ENCODE measurements around the gene TRIML1.
"Not testable (repeated sequence)": the region's sequence is repeated elsewhere in the genome, so short reads cannot be mapped to it uniquely, and the experiment has no call there.

The TRIML1 gene

DNA sequence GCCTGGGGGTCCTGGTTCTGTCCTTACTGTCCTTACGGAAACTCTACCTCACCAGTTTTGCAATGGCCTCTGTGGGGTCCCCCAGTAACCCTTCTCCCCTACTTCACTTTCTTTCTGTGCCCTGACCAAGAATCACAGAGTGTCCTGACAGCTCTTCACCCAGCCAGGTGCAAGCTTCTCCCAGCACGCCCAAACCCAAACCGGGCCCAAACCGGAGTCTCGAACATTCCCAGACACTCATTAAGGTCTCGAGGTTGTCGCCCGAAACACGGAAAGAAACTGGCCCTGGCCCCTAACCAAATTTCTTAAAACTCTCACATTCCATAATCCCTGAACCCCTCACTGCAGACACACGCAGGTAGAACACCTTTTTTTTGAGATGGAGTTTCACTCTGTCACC lies 19.1 kb downstream of the TRIML1 start:
- DNase-seq, result no peak

- DNase-seq, result not testable (repeated sequence)
Measured at GRCh38 chr4:188159513-188160226, 20.4 kb downstream of the TRIML1 start.

- no peak for DNase-seq
Measured at GRCh38 chr4:188160406-188160805, 21.2 kb downstream of the TRIML1 start.

GRCh38 chr4:188161167-188161566 lies 21.9 kb downstream of the TRIML1 start:
- DNase-seq, result no peak

- no peak for DNase-seq
Measured at GRCh38 chr4:188162698-188163097, 23.5 kb downstream of the TRIML1 start.

DNA sequence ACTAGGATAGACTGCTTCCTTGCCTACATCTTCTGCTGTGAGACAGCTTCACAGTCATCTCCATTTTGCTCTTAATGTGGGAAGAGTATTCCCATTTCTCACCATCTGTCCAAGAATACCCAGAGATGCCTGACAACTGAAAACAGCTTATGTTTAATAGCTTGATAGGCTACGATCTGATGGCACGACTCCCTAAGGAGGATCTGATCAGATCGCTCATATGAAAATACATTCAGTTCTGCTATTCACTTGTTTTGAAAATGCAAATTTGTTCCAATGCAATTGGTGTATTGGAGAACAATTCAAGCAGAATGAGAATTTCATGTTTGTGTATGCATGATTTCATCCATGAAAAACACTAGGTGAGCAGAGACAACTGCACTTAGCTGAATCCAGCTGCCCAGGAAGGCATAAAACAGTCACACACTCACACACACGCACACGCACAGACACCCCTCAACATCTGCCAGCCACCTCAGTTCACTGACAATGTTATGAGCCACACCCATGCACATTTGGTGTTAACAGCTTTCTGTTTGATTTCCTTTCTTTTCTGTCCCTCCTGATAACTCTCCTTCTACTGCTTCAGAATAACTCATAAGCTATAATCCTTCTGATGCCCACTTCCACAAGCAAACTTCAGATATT lies 29.6 kb downstream of the TRIML1 start:
- DNase-seq, result no peak

- no peak for DNase-seq
Measured at GRCh38 chr4:188171551-188171950, 32.3 kb downstream of the TRIML1 start.

- no peak for DNase-seq
Measured at GRCh38 chr4:188175288-188175687, 36.0 kb downstream of the TRIML1 start.

GRCh38 chr4:188177997-188178675 lies 38.9 kb downstream of the TRIML1 start:
- no peak for DNase-seq

DNA sequence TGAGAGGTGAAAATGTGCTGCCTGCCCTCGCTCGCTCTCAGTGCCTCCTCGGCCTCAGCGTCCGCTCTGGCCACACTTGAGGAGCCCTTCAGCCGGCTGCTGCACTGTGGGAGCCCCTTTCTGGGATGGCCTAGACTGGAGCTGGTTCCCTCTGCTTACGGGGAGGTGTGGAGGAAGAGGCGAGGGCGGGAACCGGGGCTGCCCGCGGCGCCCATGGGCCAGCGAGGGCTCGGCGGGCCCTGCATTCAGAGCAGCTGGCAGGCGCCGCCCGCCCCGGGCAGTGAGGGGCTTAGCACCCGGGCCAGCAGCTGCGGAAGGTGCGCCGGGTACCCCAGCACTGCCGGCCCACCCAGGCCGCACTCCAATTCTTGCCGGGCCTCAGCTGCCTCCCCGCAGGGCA lies 39.6 kb downstream of the TRIML1 start:
- no peak for DNase-seq

- no peak for DNase-seq
Measured at GRCh38 chr4:188187106-188187505, 47.9 kb downstream of the TRIML1 start.

- no peak for DNase-seq
Measured at GRCh38 chr4:188190461-188190860, 51.2 kb downstream of the TRIML1 start.

DNA sequence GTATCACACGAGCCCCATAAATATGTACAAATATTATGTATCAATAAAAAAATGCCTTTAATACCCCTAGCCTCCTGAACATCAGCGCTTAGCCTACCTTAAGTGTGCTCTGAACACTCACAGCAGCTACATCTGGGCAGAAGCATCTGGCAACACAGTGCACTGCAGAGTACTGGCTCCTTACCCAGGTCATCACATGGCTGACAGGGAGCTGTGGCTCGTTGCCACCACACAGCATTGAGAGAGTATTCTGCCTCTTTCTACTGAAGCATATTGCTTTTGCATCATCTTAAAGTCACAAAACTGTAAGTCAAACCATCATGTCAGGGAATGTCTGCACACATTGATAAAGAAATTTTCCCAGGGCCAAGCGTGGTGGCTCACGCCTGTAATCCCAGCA lies 55.2 kb downstream of the TRIML1 start:
- no peak for DNase-seq

- no peak for DNase-seq
Measured at GRCh38 chr4:188195389-188195985, 56.2 kb downstream of the TRIML1 start.

DNA sequence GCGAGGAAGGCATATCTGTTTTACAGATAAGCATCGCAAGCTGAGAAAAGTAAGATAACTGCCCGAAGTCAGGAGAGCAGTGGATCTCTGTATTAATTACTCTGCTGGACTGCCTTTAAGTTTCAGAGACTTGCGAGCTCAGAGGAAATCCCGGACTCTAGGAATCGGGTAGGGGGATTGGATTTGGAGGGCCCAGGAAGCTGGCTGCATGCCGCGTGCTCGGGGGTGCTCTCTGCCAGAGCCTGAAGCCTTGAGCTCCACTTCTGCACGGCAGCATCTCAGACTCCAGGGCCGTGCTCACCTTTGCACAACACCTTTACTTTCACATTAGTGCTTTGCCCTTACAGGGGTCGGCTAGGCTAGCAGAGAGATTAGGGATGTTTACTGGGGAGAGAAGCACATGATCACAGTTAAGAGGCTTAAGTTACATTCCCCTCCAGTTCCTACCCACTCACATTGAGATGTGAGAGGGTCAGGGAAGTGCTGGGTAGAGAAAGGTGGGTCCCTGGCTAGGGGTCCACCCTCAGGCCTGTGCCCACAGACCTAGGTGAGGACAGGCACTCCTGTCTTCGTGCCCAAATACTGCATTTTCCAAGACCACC lies 57.0 kb downstream of the TRIML1 start:
- no peak for DNase-seq
